ENCODE results near the gene SPOPL. TPM values are rescaled to one million over a fixed set of nuclear protein-coding genes. Genes with fewer than 3 reads are reported as not detected.

Gene SPOPL
- total and polyA plus RNA-seq, 2 donors (not counting 1 experiment from before 2014, with no cell fraction given) = 14.0 to 53.6 TPM

DNA sequence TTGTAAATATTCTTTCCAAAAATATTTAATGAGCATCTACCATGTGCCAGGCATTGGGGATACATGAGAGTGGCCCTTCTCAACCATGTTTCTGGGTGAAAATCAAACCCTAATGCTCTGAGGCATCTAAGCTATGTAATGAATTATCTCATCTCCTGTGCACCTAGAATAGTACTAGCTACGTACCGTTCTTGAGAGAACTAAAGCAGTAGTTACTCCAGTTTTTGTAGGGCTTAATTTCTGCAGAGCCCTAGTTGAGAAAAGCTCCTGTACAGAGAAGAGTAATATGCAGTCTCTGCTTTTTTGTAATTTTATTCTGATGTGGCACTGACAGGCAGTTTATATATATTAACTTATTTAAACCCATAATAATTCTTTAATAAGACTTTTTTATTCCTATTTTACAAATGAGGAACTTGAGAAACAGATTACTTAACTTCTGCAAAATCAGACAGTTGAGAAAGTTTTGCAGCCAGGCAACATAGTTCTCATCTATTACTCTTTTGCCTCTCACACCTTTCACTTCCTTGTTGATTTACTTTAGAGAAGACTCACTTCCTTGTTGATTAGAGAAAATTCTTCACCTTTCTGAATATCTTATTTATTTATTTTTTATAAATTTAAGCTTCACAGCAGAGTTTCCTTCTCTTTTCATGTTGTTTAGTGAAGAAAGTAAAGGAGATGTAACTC lies 3.1 kb downstream of the SPOPL start:
- Mint-ChIP-seq H3K27ac (peak overlapping the region; percentile 95), H3K4me1 (peaks cover 62% of the 10 kb centered on the region)

DNA sequence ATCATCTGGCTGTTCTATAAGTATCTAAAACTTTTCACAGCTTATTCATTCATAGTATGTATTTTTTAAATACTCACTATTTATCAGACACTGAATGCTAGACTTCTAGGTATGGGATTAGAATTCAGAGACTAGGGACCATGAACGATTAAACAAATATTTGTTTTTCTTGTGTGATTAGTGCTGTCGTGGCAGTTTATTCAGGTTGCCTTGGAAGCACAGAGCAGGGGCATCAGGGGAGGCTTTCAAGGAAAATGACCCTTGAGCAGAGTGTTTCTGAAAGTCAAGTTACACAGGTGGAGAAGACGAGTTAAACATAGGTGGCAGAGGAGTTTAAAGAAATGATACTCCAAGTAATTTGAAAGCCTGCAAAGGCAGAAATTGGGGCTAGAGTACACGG lies 5.7 kb downstream of the SPOPL start:
- ChIA-PET POLR2A (no interaction called here), CTCF (no interaction called here)
- Mint-ChIP-seq H3K9me3 (ENCODE audit: insufficient read depth) (no peaks in the 10 kb centered on the region), H3K27ac (peak overlapping the region; percentile 2), H3K4me3 (no peak overlapping the region), H3K4me1 (peaks cover 58% of the 10 kb centered on the region), H3K27me3 (no peaks in the 10 kb centered on the region)
- Histone ChIP-seq H3K4me2 (replicated peaks; ENCODE audit: low read depth, low read length, poor library complexity, severe bottlenecking) (peak overlapping the region; percentile 33), H3K4me1 (ENCODE audit: control insufficient read depth in 2 of 2, insufficient read depth in 2 of 2, low read length in 2 of 2) (peaks cover 37 to 53% of the 10 kb centered on the region in 2 donors), H3K27ac (ENCODE audit: low read length in 2 of 2) (peak overlapping the region in 1 of 2 donors; percentile 97), H3K27me3 (replicated peaks in 1 of 4; ENCODE audit: control extremely low read depth in 1 of 4, control insufficient read depth in 3 of 4, insufficient read depth in 4 of 4, low read length in 3 of 4) (no peaks in the 10 kb centered on the region), H2AFZ (ENCODE audit: insufficient read depth, low read depth, low read length, poor library complexity, severe bottlenecking) (no peak overlapping the region), H3K79me2 (ENCODE audit: control insufficient read depth, insufficient read depth, low read length) (peaks cover 96% of the 10 kb centered on the region), H3K9ac (ENCODE audit: low read length) (no peak overlapping the region), H4K20me1 (ENCODE audit: control insufficient read depth, insufficient read depth, low read length, poor library complexity, severe bottlenecking) (peaks cover 18% of the 10 kb centered on the region), H3K36me3 (replicated peaks in 1 of 2; ENCODE audit: control extremely low read depth in 1 of 2, control insufficient read depth in 1 of 2, extremely low read depth in 1 of 2, insufficient read depth in 2 of 2, low read length in 1 of 2) (peaks cover 2 to 3% of the 10 kb centered on the region in 2 experiments), H3K9me3 (ENCODE audit: control extremely low read depth in 1 of 3, control insufficient read depth in 2 of 3, insufficient read depth in 1 of 3, low read length in 2 of 3) (peaks cover 0 to 4% (median 3%) of the 10 kb centered on the region in 3 donors), H3K4me3 (ENCODE audit: control extremely low read depth in 1 of 5, extremely low read depth in 1 of 5, insufficient read depth in 1 of 5, low read depth in 2 of 5, low read length in 4 of 5) (no peak overlapping the region)
- ATAC-seq (ENCODE audit: low read depth) (no peak), DNase-seq (no peak)
- intact Hi-C loops (cut with micrococcal nuclease) = no loop called here
- TF ChIP-seq EZH2 (IDR thresholded peaks at IDR 0.05; ENCODE audit: borderline replicate concordance, insufficient read depth, low read depth, low read length, poor library complexity, severe bottlenecking) = no peak
- TF ChIP-seq, protein P1, sequence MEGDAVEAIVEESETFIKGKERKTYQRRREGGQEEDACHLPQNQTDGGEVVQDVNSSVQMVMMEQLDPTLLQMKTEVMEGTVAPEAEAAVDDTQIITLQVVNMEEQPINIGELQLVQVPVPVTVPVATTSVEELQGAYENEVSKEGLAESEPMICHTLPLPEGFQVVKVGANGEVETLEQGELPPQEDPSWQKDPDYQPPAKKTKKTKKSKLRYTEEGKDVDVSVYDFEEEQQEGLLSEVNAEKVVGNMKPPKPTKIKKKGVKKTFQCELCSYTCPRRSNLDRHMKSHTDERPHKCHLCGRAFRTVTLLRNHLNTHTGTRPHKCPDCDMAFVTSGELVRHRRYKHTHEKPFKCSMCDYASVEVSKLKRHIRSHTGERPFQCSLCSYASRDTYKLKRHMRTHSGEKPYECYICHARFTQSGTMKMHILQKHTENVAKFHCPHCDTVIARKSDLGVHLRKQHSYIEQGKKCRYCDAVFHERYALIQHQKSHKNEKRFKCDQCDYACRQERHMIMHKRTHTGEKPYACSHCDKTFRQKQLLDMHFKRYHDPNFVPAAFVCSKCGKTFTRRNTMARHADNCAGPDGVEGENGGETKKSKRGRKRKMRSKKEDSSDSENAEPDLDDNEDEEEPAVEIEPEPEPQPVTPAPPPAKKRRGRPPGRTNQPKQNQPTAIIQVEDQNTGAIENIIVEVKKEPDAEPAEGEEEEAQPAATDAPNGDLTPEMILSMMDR (IDR thresholded peaks at IDR 0.05) = no peak
- 92% methylated on average over 3 of the region's 4 CpGs for WGBS (ENCODE audit: insufficient coverage)

More for the DNA sequence above, 3.1 kb downstream of the SPOPL start:
- ChIA-PET POLR2A (no interaction called here), CTCF (no interaction called here)
- H3K9me3 Mint-ChIP-seq (ENCODE audit: insufficient read depth) = no peaks in the 10 kb centered on the region
- Histone ChIP-seq H4K20me1 (ENCODE audit: control insufficient read depth, insufficient read depth, low read length, poor library complexity, severe bottlenecking) (peaks cover 3% of the 10 kb centered on the region), H3K4me2 (replicated peaks; ENCODE audit: low read depth, low read length, poor library complexity, severe bottlenecking) (peak overlapping the region; percentile 78), H3K9me3 (ENCODE audit: control extremely low read depth in 1 of 3, control insufficient read depth in 2 of 3, insufficient read depth in 1 of 3, low read length in 2 of 3) (no peaks in the 10 kb centered on the region), H3K27ac (ENCODE audit: low read length in 2 of 2) (peak overlapping the region; percentile 84 to 97), H3K79me2 (ENCODE audit: control insufficient read depth, insufficient read depth, low read length) (peaks cover 75% of the 10 kb centered on the region), H3K9ac (ENCODE audit: low read length) (peak overlapping the region; percentile 93), H2AFZ (ENCODE audit: insufficient read depth, low read depth, low read length, poor library complexity, severe bottlenecking) (peak overlapping the region; percentile 2), H3K4me3 (ENCODE audit: control extremely low read depth in 1 of 5, extremely low read depth in 1 of 5, insufficient read depth in 1 of 5, low read depth in 2 of 5, low read length in 4 of 5) (peak overlapping the region; percentile 24 to 99 (median 91)), H3K36me3 (replicated peaks in 1 of 2; ENCODE audit: control extremely low read depth in 1 of 2, control insufficient read depth in 1 of 2, extremely low read depth in 1 of 2, insufficient read depth in 2 of 2, low read length in 1 of 2) (peaks cover 2% of the 10 kb centered on the region in 2 experiments), H3K4me1 (ENCODE audit: control insufficient read depth in 2 of 2, insufficient read depth in 2 of 2, low read length in 2 of 2) (peaks cover 45 to 48% of the 10 kb centered on the region in 2 donors), H3K27me3 (replicated peaks in 1 of 4; ENCODE audit: control extremely low read depth in 1 of 4, control insufficient read depth in 3 of 4, insufficient read depth in 4 of 4, low read length in 3 of 4) (no peaks in the 10 kb centered on the region)
- ATAC-seq (ENCODE audit: low read depth) = peak; percentile 35
- WGBS (ENCODE audit: insufficient coverage) = no CpG with 5 or more reads among the region's 2 CpGs
- intact Hi-C loops (cut with micrococcal nuclease) = loop anchor here (5.0 kb wide), 2 partner anchors 43 to 58 kb away; no protein-coding TSS in a partner anchor
- TF ChIP-seq, protein P1 (IDR thresholded peaks at IDR 0.05) = no peak
- no peak for TF ChIP-seq EZH2 (IDR thresholded peaks at IDR 0.05; ENCODE audit: borderline replicate concordance, insufficient read depth, low read depth, low read length, poor library complexity, severe bottlenecking)
- DNase-seq = peak; percentile 80
- no peaks in the 10 kb centered on the region for H3K27me3 Mint-ChIP-seq
- H3K4me3 Mint-ChIP-seq = peak overlapping the region; percentile 99

All from B cell (primary cell).